GM21825 (cell line): ENCODE data around the gene UNC93B1.

Experiments
- ATAC-seq: cut with Tn5 transposase; IDR thresholded peaks from one replicate; pipeline ENCODE4 v1.9.1; 2021; ENCODE audit warnings: mild to moderate bottlenecking, moderate library complexity; ENCODE audit not compliant: unreplicated experiment

The UNC93B1 gene

GRCh38 chr11:68011051-68011943 lies 7.4 kb upstream of the UNC93B1 start:
- ATAC-seq: no peak

GRCh38 chr11:68010090-68011041 lies 6.5 kb upstream of the UNC93B1 start, which contains the start of gene ALDH3B1:
Gene ALDH3B1 (plus strand): TSS chr11:68010327. CDS start chr11:68015298, 4,971 bp downstream.
- ATAC-seq: no peak

- ATAC-seq: no peak
Measured at GRCh38 chr11:68009391-68010089, 5.6 kb upstream of the UNC93B1 start.

GRCh38 chr11:68008381-68009337 lies 4.8 kb upstream of the UNC93B1 start:
- ATAC-seq: no peak

- no peak for ATAC-seq
Measured at GRCh38 chr11:68007498-68008380, 3.8 kb upstream of the UNC93B1 start.

GRCh38 chr11:68006606-68007166 lies 2.8 kb upstream of the UNC93B1 start:
- no peak for ATAC-seq

- ATAC-seq: no peak
Measured at GRCh38 chr11:68004551-68005335, 846 bp upstream of the UNC93B1 start.

GRCh38 chr11:68002938-68003845 lies 705 bp downstream of the UNC93B1 start:
- ATAC-seq: peak; percentile 32

GRCh38 chr11:68002575-68002937 lies 1.3 kb downstream of the UNC93B1 start:
- ATAC-seq: peak; percentile 21

GRCh38 chr11:67999704-68000103 lies 4.2 kb downstream of the UNC93B1 start:
- no peak for ATAC-seq

- ATAC-seq: no peak
Measured at GRCh38 chr11:67999201-67999629, 4.7 kb downstream of the UNC93B1 start.

- ATAC-seq: no peak
Measured at GRCh38 chr11:67998150-67999045, 5.5 kb downstream of the UNC93B1 start.

- ATAC-seq: no peak
Measured at GRCh38 chr11:67997475-67997921, 6.4 kb downstream of the UNC93B1 start.

- ATAC-seq: no peak
Measured at GRCh38 chr11:67996622-67997474, 7.0 kb downstream of the UNC93B1 start.

- no peak for ATAC-seq
Measured at GRCh38 chr11:67996051-67996450, 7.8 kb downstream of the UNC93B1 start.
